SHP77 (cell line): ENCODE results near the gene POLR1B.
"Not testable (repeated sequence)": the region's sequence is repeated elsewhere in the genome, so short reads cannot be mapped to it uniquely, and the experiment has no call there.

ENCODE experiments used
- DNase-seq, 2 experiments: peaks; one replicate each; lab custom pipeline; 2025; lab: John Stamatoyannopoulos, UW

The POLR1B gene, protein sequence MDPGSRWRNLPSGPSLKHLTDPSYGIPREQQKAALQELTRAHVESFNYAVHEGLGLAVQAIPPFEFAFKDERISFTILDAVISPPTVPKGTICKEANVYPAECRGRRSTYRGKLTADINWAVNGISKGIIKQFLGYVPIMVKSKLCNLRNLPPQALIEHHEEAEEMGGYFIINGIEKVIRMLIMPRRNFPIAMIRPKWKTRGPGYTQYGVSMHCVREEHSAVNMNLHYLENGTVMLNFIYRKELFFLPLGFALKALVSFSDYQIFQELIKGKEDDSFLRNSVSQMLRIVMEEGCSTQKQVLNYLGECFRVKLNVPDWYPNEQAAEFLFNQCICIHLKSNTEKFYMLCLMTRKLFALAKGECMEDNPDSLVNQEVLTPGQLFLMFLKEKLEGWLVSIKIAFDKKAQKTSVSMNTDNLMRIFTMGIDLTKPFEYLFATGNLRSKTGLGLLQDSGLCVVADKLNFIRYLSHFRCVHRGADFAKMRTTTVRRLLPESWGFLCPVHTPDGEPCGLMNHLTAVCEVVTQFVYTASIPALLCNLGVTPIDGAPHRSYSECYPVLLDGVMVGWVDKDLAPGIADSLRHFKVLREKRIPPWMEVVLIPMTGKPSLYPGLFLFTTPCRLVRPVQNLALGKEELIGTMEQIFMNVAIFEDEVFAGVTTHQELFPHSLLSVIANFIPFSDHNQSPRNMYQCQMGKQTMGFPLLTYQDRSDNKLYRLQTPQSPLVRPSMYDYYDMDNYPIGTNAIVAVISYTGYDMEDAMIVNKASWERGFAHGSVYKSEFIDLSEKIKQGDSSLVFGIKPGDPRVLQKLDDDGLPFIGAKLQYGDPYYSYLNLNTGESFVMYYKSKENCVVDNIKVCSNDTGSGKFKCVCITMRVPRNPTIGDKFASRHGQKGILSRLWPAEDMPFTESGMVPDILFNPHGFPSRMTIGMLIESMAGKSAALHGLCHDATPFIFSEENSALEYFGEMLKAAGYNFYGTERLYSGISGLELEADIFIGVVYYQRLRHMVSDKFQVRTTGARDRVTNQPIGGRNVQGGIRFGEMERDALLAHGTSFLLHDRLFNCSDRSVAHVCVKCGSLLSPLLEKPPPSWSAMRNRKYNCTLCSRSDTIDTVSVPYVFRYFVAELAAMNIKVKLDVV

DNA sequence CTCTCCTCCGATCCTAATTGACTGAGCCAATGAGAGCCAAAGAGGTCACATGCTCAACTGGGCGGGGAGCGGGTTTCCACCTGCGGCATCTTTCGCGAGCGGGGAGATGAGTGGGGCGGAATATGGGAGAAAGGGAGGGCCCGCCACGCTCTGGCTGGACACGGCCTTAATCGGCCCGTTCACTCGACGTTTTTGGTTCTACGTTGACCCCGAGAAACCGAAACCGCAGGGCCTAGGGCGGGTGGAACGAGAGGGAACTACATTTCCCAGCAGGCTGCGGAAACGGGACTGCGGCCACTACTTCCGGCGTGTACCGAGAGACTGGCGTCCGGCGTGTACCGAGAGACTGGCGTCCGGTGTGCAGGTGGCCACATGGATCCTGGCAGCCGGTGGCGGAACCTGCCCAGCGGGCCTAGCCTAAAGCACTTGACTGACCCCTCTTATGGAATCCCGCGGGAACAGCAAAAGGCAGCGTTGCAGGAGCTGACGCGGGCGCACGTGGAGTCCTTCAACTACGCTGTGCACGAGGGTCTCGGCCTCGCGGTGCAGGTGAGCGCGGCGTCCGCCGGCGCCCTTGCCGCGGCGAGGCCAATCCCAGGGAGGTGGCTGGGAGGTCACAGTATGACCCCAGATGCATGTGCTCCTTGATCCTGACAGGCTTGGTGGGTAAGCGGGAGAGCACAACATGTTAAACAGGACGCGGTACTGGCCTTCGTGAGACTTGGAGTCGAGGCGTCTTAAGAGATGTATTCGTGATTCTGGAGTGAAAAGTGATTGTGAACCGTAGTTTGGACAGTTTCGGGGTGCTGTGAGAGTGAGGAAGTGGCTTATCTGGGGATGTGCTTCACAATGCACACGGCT is at the start of gene POLR1B:
POLR1B (plus strand) TSS at position 343 of the 861 bp plus-strand sequence; CDS start at position 373, 30 bp downstream.
- peak; percentile 86 for DNase-seq

DNA sequence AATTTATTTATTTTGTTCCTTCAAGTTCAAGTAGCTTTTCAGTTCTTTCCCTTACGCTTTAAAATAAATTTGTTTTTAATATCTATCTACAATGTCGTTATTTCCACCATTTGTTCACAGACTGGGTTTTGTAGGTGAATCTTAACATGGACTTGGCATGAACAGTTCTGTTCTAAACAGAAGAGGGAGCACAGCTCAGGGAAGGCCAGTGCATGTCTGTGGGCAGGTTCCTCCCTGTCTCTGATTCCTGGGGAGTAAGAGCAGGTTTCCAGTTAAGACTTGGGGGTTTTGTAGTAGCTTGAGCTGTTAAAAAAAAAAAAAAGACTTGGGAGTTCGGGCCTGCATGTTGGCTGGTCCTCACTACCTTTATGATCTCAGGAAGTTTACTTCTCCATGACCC is 49.2 kb upstream of the POLR1B start:
- DNase-seq = no peak

DNA sequence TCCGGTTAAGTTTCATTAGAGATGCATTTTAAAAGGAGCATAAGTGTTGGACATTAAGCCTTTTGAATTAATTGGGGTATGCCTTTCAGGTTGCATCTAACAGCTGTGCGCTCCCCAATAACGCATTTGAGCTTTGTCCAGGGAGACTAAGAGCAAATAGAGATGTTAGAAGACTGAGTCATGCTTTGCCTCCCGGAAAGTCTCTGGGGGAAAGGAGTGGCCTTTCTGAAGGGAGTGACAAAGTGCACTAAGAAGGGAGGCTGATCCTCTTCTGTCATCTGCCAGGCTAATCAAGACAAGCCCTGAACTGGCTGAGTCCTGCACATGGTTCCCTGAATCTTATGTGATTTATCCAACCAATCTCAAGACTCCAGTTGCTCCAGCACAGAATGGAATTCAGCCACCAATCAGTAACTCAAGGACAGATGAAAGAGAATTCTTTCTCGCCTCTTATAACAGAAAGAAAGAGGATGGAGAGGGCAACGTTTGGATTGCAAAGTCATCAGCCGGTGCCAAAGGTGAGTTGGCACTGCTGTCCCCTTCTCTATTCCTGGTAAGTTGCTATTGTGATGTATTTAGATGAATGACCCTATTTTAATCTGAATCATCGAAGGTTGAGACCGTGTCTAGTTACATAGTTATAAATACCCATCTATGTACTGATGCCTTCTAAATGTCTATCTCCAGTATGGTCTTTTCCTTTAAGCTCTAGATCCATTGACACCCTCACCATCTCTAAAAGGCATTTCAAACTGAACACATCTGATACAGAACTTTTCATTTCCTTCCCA is 48.2 kb upstream of the POLR1B start:
- no peak for DNase-seq

DNA sequence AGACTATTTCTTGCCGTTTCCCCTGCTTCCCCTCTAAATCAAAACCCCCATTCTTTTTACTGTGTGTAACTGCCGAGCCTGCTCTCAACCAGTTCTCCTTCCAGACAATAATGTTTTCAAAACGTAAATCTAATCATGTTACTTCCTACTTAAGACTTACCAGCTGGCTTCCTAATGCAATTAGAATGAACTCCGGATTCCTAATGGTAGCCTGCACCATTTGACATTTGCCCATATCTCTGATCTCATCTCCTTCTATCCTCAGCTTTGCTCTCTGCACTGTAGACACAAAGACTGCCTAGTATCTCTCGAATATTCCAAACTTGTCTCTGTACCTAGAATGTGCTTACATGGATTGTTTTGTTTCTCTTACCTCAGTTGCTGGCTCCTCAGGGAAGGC is 47.4 kb upstream of the POLR1B start:
- DNase-seq = no peak

DNA sequence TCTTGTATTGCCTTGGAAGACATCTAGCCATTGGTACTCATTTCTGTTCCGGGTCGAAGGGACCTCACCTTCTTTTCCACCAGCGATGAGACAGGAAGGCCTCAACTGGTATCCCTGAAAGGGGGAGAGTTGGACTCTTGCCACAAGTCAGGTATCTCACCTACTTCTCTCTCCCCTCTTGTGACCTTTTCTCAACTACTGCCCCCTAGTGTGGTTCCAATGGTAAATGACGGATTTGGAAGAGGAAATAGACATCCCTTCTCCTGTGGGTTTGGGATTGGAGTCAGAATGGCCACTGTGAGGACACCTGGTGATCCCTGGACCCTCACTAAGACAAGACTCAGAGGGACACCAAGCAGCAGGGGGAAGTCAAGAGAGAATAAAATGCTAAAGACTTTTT is 46.4 kb upstream of the POLR1B start:
- not testable (repeated sequence) for DNase-seq

DNA sequence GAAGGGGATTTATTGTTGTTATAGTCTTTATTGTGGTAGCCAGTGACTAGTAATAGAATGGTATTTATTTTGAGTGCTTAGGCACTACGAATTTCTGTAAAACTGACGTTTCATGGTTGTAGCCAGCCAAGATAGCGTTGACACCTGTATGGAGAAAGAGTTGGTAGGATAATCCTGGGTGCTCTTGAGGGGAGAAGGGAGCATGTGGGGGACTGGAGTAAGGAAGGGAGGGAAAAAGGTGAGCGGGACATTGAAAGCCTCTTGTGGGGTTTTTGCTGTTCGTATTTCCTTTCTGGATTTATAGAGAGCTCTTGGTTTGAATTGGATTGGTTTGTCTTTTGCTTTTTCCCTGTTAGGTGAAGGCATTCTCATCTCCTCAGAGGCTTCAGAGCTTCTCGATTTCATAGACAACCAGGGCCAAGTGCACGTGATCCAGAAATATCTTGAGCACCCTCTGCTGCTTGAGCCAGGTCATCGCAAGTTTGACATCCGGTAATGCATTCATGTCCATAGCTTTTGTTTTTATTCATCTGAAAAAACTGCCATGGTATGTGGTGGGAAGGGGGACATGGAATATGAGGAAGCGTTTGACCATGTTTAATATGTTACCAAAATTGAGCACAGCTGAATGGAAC is 41.3 kb upstream of the POLR1B start:
- DNase-seq = peak in 1 of 2 experiments; percentile 13

DNA sequence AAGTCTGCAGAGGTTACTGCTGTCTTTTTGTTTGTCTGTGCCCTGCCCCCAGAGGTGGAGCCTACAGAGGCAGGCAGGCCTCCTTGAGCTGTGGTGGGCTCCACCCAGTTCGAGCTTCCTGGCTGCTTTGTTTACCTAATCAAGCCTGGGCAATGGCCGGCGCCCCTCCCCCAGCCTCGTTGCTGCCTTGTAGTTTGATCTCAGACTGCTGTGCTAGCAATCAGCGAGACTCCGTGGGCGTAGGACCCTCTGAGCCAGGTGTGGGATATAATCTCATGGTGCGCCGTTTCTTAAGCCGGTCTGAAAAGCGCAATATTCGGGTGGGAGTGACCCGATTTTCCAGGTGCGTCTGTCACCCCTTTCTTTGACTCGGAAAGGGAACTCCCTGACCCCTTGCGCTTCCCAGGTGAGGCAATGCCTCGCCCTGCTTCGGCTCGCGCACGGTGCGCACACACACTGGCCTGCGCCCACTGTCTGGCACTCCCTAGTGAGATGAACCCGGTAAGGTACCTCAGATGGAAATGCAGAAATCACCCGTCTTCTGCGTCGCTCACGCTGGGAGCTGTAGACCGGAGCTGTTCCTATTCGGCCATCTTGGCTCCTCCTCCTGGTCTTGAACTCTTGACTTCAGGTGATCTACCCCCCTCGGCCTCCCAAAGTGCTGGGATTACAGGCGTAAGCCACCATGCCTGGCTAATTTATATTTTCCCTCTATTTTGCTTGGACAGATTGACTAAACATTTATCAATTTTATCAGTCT is 32.8 kb upstream of the POLR1B start:
- not testable (repeated sequence) for DNase-seq

DNA sequence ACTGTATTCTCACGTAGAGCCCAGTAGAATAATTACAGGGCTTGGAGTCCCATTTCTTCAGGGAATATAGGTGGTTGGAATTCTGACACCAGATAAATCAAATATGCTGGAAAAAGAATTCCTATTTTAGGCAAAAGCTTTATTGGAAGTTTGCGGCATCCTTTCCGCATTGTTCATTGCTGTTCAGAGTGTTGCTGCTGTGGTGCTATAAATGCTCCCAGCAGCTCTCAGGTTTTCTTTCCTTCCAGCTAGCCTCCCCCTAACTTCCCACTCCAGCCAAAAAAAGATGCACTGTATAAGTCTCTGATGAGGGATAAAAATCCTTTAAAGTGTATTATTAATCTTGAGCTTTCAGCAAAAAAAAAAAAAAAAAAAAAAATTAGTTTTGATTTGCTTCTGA is 25.5 kb upstream of the POLR1B start:
- DNase-seq = no peak

DNA sequence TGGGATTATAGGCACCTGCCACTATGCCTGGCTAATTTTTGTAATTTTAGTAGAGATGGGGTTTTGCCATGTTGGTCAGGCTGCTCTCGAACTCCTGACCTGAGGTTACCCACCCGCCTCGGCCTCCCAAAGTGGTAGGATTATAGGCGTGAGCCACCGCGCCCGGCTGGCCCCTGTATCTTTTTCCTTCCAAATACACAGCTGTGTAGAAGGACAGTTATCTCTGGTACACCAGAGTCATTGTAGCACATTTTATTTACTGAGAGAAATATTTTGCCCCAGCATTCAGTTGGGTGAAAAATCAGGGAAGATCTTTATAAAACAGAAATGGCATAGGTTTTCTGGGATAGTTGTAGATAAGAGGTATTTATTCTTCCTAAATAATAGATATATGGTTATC is 23.5 kb upstream of the POLR1B start:
- DNase-seq = no peak

DNA sequence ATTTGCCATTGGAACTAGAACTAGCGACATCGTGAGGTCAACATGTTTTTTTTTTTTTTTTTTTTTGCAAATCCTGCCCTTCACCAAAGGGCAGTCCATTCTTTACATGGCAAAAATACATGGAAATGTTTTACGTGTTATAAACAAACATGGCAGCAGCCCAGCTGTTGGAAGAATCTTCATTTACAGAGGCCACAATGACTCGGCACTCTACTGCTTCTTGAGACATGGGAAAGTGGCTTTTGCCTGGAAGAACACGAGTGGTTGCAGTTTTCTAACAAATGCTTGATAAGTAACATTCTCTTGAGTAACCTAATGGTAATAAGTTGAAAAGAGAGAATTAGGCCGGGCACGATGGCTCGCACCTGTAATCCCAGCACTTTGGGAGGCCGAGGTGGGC is 22.8 kb upstream of the POLR1B start:
- no peak for DNase-seq

DNA sequence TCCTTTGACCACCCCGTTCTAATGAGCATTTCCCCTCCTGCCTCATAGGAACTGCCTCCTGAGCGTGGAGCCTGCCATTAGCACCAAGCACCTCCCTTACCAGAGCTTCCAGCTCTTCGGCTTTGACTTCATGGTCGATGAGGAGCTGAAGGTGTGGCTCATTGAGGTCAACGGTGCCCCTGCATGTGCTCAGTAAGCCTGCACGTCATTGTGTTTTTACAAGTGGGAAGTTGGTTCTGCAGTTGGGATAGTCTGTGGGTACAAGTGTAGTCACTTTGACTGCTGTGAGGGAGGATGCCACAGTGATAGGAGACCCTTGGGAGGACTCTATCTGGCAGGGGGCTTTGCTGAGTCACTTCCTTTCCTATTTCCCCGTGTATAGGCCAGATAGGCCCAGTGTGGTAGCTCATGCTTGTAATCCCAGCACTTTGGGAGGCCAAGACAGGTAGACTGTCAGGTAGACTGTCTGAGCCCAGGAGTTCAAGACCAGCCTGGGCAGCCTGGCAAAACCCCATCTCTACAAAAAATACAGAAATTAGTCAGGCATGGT is 22.0 kb upstream of the POLR1B start:
- no peak for DNase-seq

DNA sequence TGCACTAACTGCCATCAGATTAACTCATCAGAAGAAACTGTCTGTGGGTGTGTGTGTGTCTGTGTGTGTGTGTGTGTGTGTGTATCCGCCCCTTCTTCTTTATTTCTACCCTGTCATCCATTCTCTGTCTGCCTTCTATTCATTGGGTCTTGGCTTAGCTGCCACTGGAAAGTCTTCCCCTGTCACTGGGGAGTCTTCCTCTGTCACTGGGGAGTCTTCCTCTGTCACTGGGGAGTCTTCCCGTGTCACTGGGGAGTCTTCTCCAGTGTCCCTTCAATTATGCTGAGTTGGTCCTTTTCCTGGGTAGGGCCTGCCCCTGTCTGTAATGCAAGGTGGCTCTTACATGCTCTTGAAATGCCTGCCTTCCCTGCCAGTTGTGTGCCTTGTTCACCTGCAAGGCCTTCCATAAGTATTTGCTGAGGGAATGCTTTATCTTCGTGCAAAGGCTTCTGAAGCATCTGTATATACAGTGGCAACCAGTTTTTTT is 18.9 kb upstream of the POLR1B start:
- DNase-seq = no peak

DNA sequence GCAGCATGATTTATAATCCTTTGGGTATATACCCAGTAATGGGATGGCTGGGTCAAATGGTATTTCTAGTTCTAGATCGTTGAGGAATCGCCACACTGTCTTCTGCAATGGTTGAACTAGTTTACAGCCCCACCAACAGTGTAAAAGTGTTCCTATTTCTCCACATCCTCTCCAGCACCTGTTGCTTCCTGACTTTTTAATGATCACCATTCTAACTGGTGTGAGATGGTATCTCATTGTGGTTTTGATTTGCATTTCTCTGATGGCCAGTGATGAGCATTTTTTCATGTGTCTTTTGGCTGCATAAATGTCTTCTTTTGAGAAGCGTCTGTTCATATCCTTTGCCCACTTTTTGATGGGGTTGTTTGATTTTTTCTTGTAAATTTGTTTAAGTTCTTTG is 18.0 kb upstream of the POLR1B start:
- not testable (repeated sequence) for DNase-seq

DNA sequence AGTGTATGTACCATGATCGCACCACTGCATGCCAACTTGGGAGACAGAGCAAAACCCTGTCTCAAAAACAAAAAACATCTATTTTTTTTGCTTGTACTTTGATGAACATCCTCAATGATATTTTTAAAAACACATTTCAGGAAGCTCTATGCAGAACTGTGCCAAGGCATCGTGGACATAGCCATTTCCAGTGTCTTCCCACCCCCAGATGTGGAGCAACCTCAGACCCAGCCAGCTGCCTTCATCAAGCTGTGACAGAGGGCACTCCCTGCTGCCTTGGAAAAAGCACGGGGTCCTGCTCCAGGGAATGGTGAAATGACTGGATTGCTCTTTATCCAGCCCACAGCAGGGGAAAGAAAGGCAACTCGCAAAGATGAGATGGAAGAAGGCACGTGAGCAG is 13.7 kb upstream of the POLR1B start:
- no peak for DNase-seq

DNA sequence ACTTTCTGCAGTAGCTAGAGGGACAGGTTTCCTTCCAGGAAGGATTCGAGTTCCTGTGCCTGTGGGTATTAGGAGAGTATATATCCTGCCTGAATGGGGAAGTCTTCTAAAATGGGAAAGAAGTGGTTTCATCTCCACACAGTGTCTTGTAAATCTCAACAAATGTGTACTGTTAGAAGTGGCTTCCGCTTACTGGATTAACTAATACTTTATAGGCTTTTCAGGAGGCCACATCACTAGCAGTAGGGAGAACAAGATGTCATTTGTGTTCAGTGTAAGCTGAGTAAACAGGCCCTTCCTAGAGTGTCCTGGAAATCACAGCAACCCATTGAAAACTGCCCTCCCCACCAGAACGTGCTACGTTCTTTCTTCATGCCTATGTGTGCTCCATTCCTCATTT is 12.5 kb upstream of the POLR1B start:
- DNase-seq = no peak

DNA sequence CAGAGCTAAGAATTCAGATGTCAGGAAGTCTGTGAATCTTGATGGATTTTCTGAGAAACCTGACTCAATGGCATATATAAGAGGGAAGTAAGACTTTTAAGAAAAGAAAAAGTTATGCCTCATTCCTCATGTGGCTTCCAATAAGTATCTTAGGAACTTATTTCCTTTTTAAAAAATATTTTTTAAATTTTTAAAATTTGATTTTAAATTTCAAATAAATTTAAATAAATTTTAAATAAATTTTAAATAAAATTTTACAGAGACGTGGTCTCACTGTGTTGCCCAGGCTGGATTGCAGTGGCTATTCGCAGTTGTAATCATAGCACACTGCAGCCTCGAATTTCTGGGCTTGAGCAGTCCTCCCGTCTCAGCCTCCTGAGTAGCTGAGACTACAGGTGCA is 11.5 kb upstream of the POLR1B start:
- no peak for DNase-seq

DNA sequence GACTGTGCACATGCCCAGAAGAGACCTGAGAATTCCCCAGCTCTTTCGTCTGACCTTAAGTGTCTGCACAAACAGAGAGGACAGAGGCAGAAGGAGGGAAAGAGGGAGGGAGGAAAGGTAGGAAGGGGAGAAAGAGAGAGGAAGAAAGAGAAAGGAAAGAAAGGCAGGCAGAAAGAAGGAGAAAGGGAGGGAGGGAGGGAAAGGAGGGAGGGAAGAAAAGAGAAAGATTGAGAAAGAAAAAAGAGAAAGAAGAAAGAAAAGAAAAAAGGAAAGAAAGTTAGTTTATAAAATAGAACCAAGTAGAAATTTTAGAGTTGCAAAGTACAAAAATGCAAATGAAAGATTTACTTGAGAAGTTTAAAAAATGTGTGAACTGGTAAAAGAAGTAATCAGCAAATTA is 7.4 kb upstream of the POLR1B start:
- no peak for DNase-seq

DNA sequence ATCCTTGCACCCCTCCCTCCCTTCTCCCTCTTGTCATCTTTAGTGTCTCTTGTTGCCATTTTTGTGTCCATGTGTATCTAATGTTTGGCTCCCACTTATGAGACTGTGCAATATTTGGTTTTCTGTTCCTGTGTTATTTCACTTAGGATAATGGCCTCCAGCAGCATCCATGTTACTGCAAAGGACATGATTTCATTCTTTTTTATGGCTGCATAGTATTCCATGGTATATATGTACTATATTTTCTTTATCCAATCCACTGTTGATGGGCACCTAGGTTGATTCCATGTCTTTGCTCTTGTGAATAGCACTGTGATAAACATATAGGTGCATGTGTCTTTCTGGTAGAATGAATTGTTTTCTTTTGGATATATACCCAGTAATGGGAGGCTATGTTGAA is 5.6 kb upstream of the POLR1B start:
- DNase-seq = not testable (repeated sequence)

DNA sequence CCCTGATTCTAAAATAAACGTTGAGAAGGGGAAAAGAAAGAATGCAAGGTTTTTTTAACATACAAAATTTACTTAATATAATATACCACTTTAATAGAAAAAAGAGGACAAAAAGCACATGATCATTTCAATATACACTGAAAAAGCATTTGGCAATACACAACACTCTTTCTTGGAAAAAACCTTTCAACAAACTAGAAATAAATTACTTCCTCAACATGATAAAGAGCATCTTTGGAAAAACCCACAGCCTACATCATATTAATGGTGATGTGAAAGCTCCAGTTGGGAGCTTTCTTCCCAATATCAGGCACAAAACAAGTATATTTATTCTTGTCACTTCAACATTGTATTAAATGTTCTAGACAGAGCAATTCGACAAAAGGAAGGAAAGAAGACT is 3.0 kb upstream of the POLR1B start:
- DNase-seq = no peak
